Measurements from ENCODE around the gene SOD1. TPM values are rescaled to one million over a fixed set of nuclear protein-coding genes. Genes with fewer than 3 reads are reported as not detected.

The SOD1 gene
- 235 and 400 TPM in 2 replicates for total RNA-seq

GRCh38 chr21:31659536-31660258 is at the start of gene SOD1:
TSS of gene SOD1 (plus strand) at chr21:31659693. CDS start at chr21:31659770, 77 bp downstream.

Other genes with a start within 250 kb of the SOD1 start
- 5.6 and 8.3 TPM in 2 replicates for gene SCAF4, start 72.4 kb downstream of the SOD1 start, total RNA-seq
- gene HUNK, start 213.3 kb downstream of the SOD1 start, total RNA-seq: not detected in 2 replicates